Endothelial cell (in vitro differentiated cells): ENCODE data around the gene TAF3. TPM values are rescaled to one million over a fixed set of nuclear protein-coding genes. Genes with fewer than 3 reads are reported as not detected.

Source experiments
- DNase-seq: peaks from one replicate; pipeline ENCODE4 v3.0.0; 2021; ENCODE audit warnings: low spot score
- H3K27ac Mint-ChIP-seq: one replicate; pipeline ENCODE4 v1.8.0; 2021; ENCODE audit warnings: mixed read lengths, inconsistent platforms; ENCODE audit not compliant: unreplicated experiment
- H3K27me3 Mint-ChIP-seq: one replicate; pipeline ENCODE4 v1.8.0; 2021; ENCODE audit warnings: mild to moderate bottlenecking, moderate library complexity, mixed read lengths, inconsistent platforms; ENCODE audit not compliant: unreplicated experiment
- H3K36me3 Mint-ChIP-seq: one replicate; pipeline ENCODE4 v1.8.0; 2021; ENCODE audit warnings: mild to moderate bottlenecking, low read depth, mixed read lengths, inconsistent platforms; ENCODE audit not compliant: unreplicated experiment
- H3K4me1 Mint-ChIP-seq: one replicate; pipeline ENCODE4 v1.8.0; 2021; ENCODE audit warnings: mild to moderate bottlenecking, mixed read lengths, inconsistent platforms; ENCODE audit not compliant: unreplicated experiment
- H3K4me3 Mint-ChIP-seq: one replicate; pipeline ENCODE4 v1.8.0; 2021; ENCODE audit warnings: mild to moderate bottlenecking, mixed read lengths, inconsistent platforms; ENCODE audit not compliant: unreplicated experiment
- H3K9me3 Mint-ChIP-seq: one replicate; pipeline ENCODE4 v1.8.0; 2021; ENCODE audit warnings: mixed read lengths, inconsistent platforms; ENCODE audit not compliant: unreplicated experiment
- total RNA-seq: library from RNA; stranded (reverse); fragmentation: NEBNext Ultra II Directional; extraction: Animal tissue kit (Norgen Biotek cat#: 25700); gene quantifications from one replicate; pipeline ENCODE4 v1.2.1, GENCODE V29; 2021; ENCODE audit not compliant: unreplicated experiment
- TF ChIP-seq, protein P1 (sequence below): fragments of 200-600 bp; sonication (generic); IDR thresholded peaks from one replicate; pipeline ENCODE4 v1.5.0; 2021; ENCODE audit warnings: antibody characterized with exemption; ENCODE audit not compliant: unreplicated experiment

Gene TAF3
- total RNA-seq, 1 donor from 2014 or later: 12.4 TPM

DNA sequence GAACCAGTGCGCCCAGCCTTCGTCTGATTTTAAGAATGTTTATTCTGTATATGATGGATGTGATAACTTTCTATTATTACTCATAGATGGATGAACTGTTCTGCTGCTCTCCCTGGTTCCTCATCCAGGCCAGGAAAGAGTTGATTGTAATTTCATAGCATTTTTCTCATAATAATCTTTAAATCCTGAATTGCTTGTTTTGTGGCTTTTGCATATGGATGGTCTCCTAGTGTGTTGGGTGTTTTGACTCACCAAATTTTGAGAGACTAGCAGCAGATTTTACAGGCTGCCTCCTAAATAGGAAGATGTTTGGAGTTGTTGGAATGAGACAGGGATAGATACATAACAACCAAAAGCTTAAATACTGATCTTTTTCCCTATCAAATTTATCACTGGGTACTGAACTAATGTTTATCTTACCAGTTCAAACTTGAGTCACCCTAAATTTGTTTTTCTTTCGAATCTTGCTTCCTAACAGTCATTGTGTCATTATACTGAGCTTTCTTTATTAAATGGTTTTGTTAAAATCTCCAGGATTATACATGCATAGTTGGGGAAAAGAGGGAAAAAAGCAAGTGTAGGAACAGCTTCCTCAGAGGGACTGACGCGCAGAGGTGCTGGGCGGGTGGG lies 130.2 kb downstream of the TAF3 start:
- H3K4me3 Mint-ChIP-seq: no peak overlapping the region
- peaks cover 8% of the 10 kb centered on the region for H3K4me1 Mint-ChIP-seq
- H3K9me3 Mint-ChIP-seq: no peaks in the 10 kb centered on the region
- H3K27ac Mint-ChIP-seq: no peak overlapping the region
- TF ChIP-seq, protein P1, sequence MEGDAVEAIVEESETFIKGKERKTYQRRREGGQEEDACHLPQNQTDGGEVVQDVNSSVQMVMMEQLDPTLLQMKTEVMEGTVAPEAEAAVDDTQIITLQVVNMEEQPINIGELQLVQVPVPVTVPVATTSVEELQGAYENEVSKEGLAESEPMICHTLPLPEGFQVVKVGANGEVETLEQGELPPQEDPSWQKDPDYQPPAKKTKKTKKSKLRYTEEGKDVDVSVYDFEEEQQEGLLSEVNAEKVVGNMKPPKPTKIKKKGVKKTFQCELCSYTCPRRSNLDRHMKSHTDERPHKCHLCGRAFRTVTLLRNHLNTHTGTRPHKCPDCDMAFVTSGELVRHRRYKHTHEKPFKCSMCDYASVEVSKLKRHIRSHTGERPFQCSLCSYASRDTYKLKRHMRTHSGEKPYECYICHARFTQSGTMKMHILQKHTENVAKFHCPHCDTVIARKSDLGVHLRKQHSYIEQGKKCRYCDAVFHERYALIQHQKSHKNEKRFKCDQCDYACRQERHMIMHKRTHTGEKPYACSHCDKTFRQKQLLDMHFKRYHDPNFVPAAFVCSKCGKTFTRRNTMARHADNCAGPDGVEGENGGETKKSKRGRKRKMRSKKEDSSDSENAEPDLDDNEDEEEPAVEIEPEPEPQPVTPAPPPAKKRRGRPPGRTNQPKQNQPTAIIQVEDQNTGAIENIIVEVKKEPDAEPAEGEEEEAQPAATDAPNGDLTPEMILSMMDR: no peak
- no peak for DNase-seq
- peaks cover 3% of the 10 kb centered on the region for H3K27me3 Mint-ChIP-seq
- peaks cover 9% of the 10 kb centered on the region for H3K36me3 Mint-ChIP-seq

DNA sequence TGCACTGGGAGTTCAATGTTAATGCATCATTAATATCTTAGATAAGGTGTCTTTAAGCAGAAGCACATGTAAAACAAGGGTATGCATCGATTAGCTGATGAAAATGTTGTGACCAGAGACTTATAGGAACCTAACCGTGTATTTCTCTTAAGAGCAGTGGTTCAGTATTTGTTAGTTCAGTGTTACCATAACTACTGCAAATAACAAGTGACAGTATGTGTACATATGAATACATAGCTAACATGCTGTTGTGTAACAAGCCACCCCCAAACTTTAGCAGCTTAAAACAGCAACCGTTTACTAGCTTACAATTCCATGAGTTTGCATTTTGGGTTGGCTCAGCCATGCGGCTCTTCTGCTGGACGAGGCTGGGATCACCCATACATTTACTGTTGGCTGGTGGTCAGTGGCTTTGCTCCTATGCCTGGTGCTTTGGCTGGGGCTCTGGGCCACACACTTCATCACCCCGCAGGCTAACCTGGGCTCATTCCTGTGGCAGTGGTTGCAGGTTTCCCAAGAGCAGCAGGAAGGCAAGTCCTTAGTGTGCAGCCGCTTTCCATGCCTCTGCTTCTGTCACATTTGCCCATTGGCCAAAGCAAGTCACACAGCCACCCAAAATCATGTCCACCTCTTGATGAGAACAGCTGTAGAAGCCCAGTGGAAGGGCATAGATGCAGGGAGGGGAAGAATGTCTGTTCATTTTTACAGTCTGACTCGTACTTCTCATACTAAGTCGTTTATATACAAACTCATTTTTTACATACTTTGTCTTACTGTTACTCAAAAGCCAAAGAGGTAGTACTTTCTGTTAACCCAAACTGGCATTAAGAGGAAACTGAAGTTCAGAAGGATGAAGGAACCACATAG lies 132.9 kb downstream of the TAF3 start:
- no peak overlapping the region for H3K4me3 Mint-ChIP-seq
- H3K4me1 Mint-ChIP-seq: peaks cover 8% of the 10 kb centered on the region
- H3K9me3 Mint-ChIP-seq: no peaks in the 10 kb centered on the region
- H3K27ac Mint-ChIP-seq: no peak overlapping the region
- H3K27me3 Mint-ChIP-seq: peaks cover 4% of the 10 kb centered on the region
- no peak for DNase-seq
- H3K36me3 Mint-ChIP-seq: peaks cover 5% of the 10 kb centered on the region
- TF ChIP-seq, protein P1: no peak

GRCh38 chr10:7952266-7952665 lies 134.0 kb downstream of the TAF3 start:
- H3K4me1 Mint-ChIP-seq: peaks cover 15% of the 10 kb centered on the region
- no peaks in the 10 kb centered on the region for H3K9me3 Mint-ChIP-seq
- H3K4me3 Mint-ChIP-seq: no peak overlapping the region
- DNase-seq: no peak
- peaks cover 5% of the 10 kb centered on the region for H3K36me3 Mint-ChIP-seq
- TF ChIP-seq, protein P1: no peak
- peaks cover 4% of the 10 kb centered on the region for H3K27me3 Mint-ChIP-seq
- no peak overlapping the region for H3K27ac Mint-ChIP-seq

- TF ChIP-seq, protein P1: no peak
- Mint-ChIP-seq H3K27ac (no peak overlapping the region), H3K27me3 (peaks cover 3% of the 10 kb centered on the region), H3K36me3 (no peaks in the 10 kb centered on the region), H3K4me3 (no peak overlapping the region), H3K9me3 (no peaks in the 10 kb centered on the region), H3K4me1 (peaks cover 15% of the 10 kb centered on the region)
- DNase-seq: no peak
These were observed 135.1 kb downstream of the TAF3 start for GRCh38 chr10:7953447-7953846.

DNA sequence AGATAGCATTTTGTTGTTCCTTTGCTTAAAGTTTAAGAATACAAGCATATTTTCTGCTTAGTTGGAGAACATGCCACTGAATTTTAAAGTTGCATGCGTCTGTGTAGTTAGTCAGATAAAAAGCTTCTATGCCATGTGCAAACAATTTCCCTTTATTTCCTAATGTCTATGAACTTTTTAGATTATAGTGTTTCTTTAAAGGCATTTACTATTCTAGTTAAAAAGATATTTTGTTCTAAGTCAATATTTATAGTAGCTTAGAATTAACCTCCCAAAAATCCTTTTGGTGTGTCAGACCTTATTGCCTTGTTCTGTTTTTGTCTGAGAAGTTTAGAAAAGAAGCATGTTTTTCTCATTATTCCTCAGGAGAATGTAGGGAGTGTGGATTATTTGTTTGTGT lies 137.1 kb downstream of the TAF3 start:
- H3K36me3 Mint-ChIP-seq: no peaks in the 10 kb centered on the region
- H3K4me3 Mint-ChIP-seq: no peak overlapping the region
- no peak overlapping the region for H3K27ac Mint-ChIP-seq
- H3K9me3 Mint-ChIP-seq: no peaks in the 10 kb centered on the region
- TF ChIP-seq, protein P1: no peak
- H3K27me3 Mint-ChIP-seq: peaks cover 2% of the 10 kb centered on the region
- no peak for DNase-seq
- H3K4me1 Mint-ChIP-seq: peaks cover 16% of the 10 kb centered on the region
